ENCODE measurements around the gene SHROOM1. TPM values are rescaled to one million over a fixed set of nuclear protein-coding genes. Genes with fewer than 3 reads are reported as not detected.

The SHROOM1 gene
- total RNA-seq, 4 donors from 2014 or later: 2.7 to 10.7 (median 3.7) TPM

DNA sequence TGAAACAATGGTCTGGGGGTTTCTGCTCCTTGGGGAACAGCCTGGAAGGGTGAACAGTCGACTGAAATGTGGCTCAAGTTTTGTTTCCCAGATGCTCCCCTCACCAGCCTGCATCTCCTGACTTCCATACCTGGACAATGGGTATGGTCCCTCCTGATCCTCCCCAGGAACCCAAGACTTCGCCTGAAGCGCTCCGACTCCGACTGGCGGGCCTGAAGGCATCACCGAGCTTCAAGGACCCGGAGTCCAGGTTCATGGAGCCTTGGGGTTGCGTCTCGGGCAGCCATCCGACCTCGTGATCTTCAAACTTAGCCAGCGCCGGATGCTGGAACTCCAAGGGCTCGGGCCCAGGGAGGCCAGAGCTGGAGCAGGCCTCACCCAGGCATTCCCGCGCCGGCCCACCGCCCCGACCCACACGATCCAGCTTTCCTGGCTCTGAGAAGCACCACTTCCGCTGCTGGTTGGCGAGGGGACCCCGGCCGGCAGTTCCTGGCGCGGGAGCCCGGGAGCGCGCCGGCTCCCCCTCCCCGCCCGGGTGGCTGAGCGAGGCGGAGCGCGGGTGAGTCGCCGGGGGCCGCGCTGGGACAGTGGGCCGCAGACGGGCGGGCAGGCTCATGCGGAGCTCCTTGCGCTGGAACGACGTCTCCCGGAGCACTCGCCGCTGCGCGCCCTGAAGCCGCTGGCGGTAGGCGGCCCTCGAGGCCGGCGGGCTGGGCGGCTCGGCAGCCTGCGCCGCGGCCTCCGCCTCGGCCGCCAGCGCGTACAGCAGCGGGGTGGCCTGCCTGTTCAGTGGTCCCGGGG is 5.2 kb downstream of the SHROOM1 start:
- no peaks in the 10 kb centered on the region for H3K9me3 ChIP-seq
- peaks cover 0 to 18% (median 0%) of the 10 kb centered on the region in 3 donors for H3K36me3 ChIP-seq
- intact Hi-C loops (cut with DNase I): loop anchor here (5.0 kb wide), 1 partner anchor 47 kb away; the partner anchor contains the start of gene LEAP2
- peaks cover 0 to 59% (median 0%) of the 10 kb centered on the region in 4 donors for H3K27me3 ChIP-seq
- TF ChIP-seq, protein P1, sequence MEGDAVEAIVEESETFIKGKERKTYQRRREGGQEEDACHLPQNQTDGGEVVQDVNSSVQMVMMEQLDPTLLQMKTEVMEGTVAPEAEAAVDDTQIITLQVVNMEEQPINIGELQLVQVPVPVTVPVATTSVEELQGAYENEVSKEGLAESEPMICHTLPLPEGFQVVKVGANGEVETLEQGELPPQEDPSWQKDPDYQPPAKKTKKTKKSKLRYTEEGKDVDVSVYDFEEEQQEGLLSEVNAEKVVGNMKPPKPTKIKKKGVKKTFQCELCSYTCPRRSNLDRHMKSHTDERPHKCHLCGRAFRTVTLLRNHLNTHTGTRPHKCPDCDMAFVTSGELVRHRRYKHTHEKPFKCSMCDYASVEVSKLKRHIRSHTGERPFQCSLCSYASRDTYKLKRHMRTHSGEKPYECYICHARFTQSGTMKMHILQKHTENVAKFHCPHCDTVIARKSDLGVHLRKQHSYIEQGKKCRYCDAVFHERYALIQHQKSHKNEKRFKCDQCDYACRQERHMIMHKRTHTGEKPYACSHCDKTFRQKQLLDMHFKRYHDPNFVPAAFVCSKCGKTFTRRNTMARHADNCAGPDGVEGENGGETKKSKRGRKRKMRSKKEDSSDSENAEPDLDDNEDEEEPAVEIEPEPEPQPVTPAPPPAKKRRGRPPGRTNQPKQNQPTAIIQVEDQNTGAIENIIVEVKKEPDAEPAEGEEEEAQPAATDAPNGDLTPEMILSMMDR (IDR thresholded peaks at IDR 0.05): no peak
- TF ChIP-seq POLR2A (IDR thresholded peaks at IDR 0.05): no peak
- peak overlapping the region; percentile 10 to 49 (median 38) for H3K4me3 ChIP-seq
- no peak for DNase-seq
- peaks cover 15 to 48% (median 18%) of the 10 kb centered on the region in 3 donors for H3K4me1 ChIP-seq
- WGBS, 2 donors: 27 to 60% methylated on average over 1 to 22 of the region's 71 CpGs
- no peak overlapping the region for H3K27ac ChIP-seq

DNA sequence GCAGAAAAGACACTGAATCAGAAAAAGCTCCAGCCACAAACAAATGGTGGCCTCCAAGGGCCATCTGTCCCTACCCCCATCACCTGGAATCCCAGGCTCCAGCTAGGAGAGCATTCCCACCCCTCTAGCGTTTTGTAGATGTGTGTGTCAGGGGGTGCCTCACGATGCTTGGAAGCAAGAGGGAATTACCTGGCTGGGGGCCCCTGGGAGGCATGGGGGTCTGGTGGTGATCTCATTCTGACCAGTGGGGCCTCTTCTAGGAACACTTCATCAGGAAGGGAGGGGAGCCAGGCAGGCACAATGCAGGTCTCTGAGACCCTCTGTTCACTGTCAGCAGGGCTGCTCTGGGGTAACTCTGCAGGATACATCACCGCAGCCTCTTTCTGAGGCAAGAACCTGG is 6.0 kb downstream of the SHROOM1 start:
- no peak for DNase-seq
- TF ChIP-seq, protein P1 (IDR thresholded peaks at IDR 0.05): no peak
- no peak for TF ChIP-seq POLR2A (IDR thresholded peaks at IDR 0.05)
- WGBS, 2 donors: no CpG with 5 or more reads among the region's 3 CpGs
- peaks cover 0 to 61% (median 0%) of the 10 kb centered on the region in 4 donors for H3K27me3 ChIP-seq
- H3K9me3 ChIP-seq: no peaks in the 10 kb centered on the region
- H3K36me3 ChIP-seq: peaks cover 0 to 18% (median 0%) of the 10 kb centered on the region in 3 donors
- intact Hi-C loops (cut with DNase I): no loop called here
- no peak overlapping the region for H3K27ac ChIP-seq
- H3K4me1 ChIP-seq: peaks cover 13 to 51% (median 17%) of the 10 kb centered on the region in 3 donors
- no peak overlapping the region for H3K4me3 ChIP-seq

DNA sequence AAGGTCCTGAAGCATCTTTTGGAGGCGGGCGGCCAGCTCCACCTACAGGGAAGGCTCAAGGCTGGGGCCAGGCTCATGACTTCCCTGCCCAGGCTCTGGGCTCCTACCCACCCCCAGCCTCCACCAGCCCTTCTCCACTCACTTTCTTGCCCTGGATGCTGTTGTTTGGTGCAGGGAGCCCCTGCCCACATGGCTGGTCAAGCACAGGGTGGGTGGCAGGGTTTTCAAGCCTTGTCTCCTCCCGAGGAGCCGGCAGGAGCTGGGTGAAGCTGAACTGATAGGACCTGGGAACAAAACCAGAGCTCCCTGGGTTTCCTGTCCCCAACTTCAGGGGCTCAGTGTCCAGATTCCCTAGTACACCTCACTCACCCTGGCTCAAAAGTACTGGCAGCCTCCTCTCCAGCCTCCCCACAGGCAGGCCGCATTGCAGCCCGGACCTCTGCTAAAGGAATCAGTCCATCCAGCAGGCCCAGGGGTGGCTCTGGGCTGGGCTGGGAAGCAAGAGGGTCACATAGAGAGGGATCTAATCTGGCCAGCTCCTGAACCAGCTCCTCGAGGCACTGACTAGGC is 6.9 kb downstream of the SHROOM1 start:
- intact Hi-C loops (cut with DNase I): no loop called here
- H3K36me3 ChIP-seq: peaks cover 0 to 18% (median 0%) of the 10 kb centered on the region in 3 donors
- H3K27ac ChIP-seq: peak overlapping the region in 1 of 4 donors; percentile 14
- H3K4me1 ChIP-seq: peaks cover 12 to 45% (median 12%) of the 10 kb centered on the region in 3 donors
- peaks cover 0 to 61% (median 0%) of the 10 kb centered on the region in 4 donors for H3K27me3 ChIP-seq
- H3K4me3 ChIP-seq: peak overlapping the region; percentile 5 to 53 (median 34)
- no peaks in the 10 kb centered on the region for H3K9me3 ChIP-seq
- WGBS, 2 donors: 83% methylated on average over 2 of the region's 7 CpGs; no CpG with 5 or more reads in 1 of the 2 donors
- DNase-seq: no peak
- TF ChIP-seq, protein P1 (IDR thresholded peaks at IDR 0.05): no peak
- TF ChIP-seq POLR2A (IDR thresholded peaks at IDR 0.05): no peak

DNA sequence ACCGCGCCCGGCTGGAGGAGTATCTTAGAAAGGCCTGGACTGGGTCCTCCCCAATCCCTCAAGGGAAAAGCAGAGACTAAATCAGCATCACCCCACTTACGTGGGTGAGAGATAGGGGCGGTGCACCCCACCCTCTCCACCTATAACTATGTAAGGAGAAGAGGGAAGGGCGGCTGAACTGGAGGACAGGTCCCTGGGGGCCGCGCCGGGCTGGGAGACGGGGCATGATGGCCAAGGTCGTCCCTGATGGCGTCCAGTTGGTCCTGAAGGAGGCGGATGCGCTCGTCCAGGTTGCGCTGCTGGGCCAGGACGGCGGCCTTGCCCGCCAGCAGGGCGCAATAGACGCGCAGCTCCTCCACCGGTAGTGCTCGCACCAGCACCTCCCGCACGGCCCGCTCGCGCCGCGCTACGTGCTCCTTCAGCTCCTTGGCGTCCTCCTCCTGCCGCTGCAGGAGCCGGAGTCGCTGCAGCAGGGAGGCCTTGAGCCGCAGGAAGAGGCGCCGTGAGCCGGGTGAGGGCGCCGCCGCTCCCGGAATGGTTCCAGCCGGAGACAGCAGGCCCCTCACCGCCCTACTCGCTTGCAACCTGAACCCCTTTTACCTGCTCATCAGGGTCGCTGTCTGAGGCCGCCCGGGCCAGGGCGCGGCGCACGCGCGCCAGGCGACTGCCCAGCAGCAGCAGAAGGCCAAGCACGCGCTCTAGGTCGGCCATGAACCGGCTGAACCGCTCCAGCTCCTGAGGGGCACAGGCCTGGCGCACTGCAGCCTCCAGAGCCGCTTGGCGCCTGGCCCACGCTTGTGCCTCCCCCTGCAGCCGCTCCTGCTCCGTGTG is 7.6 kb downstream of the SHROOM1 start:
- Histone ChIP-seq H3K4me1 (peaks cover 12 to 45% (median 12%) of the 10 kb centered on the region in 3 donors), H3K4me3 (peak overlapping the region; percentile 5 to 53 (median 34)), H3K27me3 (peaks cover 0 to 61% (median 0%) of the 10 kb centered on the region in 4 donors), H3K9me3 (no peaks in the 10 kb centered on the region), H3K36me3 (peaks cover 0 to 18% (median 0%) of the 10 kb centered on the region in 3 donors), H3K27ac (peak overlapping the region in 1 of 4 donors; percentile 14)
- TF ChIP-seq, protein P1 (IDR thresholded peaks at IDR 0.05): no peak
- TF ChIP-seq POLR2A (IDR thresholded peaks at IDR 0.05): no peak
- no peak for DNase-seq
- 34 to 55% methylated on average over 15 to 39 of the region's 68 CpGs for WGBS, 2 donors
- intact Hi-C loops (cut with DNase I): no loop called here

Measured in esophagus squamous epithelium (tissue), 5 donors.